Iris pigment epithelial cell (primary cell): ENCODE results near the gene ADGRB2.

Experiments used
- DNase-seq: peaks from one replicate; pipeline ENCODE4 v3.0.0-alpha.2; 2011; ENCODE audit warnings: low read depth

Gene ADGRB2

DNA sequence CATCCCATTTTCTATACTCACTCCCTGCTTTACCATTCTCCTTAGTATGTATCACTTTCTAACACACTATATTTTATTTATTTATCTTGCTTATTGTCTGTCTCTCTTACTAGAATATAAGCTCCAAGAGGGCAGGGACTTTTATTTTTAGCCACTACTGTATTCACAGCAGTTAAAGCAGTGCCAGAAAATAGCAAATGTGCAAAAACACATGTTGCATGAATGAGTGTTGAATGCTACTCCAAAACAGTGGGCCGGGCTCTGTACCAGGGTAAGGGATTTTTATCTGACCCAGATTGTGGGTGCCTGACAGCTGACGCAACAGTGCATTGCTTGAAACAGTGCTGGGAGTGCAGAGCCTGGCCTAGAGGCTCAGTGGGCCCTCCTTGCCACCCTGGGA is 85.0 kb downstream of the ADGRB2 start:
- DNase-seq: no peak

DNA sequence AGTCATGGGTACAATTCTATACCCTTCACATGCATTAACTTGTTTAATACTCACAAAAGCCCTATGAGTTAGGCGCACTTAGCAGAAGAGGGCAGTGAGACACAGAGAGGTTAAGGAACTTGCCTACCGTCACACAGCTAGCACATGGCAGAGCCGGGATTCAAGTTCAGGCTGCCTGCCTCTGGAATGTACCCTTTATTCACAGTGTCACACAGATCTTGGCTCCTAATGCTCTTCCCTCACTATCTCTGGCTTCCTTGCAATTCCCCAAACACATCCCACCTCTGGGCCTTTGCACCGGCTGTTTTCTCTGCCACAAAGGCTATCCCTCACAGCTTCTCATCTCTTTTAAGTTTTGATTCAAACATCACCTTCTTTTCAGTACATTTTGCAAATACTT is 85.5 kb downstream of the ADGRB2 start:
- DNase-seq: no peak

DNA sequence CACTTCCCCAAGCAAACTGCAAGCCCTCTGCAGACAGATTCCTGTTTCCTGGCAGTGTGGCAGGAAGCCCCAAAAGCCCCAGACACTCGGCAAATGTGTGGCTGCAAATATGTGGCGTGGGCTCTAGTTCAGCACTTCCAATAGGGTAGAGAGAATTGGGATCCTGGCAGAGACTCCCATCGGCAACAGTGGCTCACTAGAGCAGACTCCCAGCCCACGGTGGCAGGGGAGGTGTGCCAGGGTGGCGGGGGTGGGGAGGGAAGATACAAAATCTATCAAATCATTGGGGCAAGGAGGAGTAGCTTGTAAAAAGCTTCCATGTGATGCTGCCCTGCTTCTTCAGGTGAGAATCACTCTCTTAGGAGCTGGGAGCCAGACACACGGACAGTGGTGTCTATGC is 86.2 kb downstream of the ADGRB2 start:
- DNase-seq: no peak

DNA sequence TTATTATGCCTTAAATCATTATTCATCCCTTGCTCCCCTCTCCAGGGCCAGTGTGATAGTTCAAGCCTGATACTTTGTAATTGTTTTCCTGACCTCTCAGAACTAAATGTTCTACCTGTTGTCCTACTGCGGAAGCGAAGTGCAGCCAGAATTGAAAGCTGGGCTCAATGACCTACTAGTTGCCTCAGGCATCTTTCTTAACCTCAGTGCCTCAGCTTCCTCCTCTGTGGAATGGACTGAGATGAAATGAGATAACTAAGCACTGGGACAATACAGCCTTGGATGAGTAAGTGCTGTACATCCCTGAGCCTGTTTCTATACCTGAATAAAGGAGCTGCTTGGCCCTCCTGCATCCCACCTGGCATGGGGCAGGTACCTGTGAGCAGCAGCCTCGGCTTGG is 86.7 kb downstream of the ADGRB2 start:
- no peak for DNase-seq
